ENCODE measurements around the gene MCEMP1. TPM values are rescaled to one million over a fixed set of nuclear protein-coding genes. Genes with fewer than 3 reads are reported as not detected.

The MCEMP1 gene
- total and polyA plus RNA-seq, 2 of the 4 experiments (the other 2 are of a cell fraction) = 0.15 TPM; not detected in 1

DNA sequence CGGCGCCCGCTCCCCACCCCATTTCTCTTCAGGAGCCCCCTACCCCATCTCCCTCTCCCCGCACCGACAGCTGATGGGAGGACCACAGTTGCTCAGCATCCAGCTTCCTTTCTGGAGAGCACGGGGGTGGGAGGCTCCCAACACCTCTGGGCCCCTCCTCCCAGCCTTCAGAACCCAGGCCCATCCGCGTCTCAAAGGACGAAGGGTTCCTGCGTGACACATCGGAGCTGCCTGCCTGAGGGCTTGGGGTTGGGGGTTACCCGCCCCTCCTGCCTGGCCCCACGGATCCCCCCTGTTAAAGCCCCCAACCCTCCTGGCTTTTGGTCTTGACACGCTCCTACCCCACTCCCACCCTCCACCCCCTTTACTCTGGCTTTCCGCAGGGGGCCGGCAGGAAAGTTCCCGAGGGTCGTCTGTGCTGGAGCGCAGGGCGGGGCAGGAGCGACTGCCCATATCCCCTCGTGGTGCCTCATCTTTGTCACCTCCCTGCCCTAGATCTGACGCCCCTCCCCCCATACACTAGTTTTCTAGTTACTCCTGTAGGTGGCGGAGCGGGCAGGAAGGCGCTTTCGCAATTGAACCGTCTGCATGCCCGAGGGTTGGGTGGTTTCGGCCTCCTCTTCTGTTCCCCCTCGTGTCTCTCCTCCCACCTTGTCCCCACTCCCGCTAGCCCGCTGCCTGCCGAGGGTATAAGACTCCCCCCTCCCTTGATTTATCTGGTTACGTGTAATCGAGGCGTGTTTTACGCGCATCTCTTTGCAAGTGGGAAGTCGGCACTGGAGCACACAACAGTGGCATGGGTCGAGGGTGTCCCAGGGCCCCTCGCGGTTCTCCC is 4.7 kb downstream of the MCEMP1 start:
- DNase-seq = peak; percentile 70
- peak overlapping the region; percentile 100 for H2AFZ ChIP-seq (replicated peaks; ENCODE audit: low read length, poor library complexity)
- peak overlapping the region; percentile 86 for H3K27ac ChIP-seq (ENCODE audit: insufficient read depth, low read length)
- no peak overlapping the region for H3K18ac ChIP-seq (ENCODE audit: low read depth, low read length)
- peak overlapping the region; percentile 99 for H2AK9ac ChIP-seq (replicated peaks; ENCODE audit: low read depth, low read length, poor library complexity)
- peaks cover 3% of the 10 kb centered on the region for H3K9me1 ChIP-seq (ENCODE audit: insufficient read depth, low read length)
- H3K79me1 ChIP-seq (ENCODE audit: low read depth in 1 of 2, low read length in 2 of 2) = peaks cover 0 to 28% of the 10 kb centered on the region in 2 experiments; a peak in 3 of 4 replicates
- H4K91ac ChIP-seq (ENCODE audit: insufficient read depth, low read depth, low read length) = peak overlapping the region; percentile 18; the same call in 1 of the 2 replicates
- H2BK20ac ChIP-seq (ENCODE audit: low read depth, low read length) = no peak overlapping the region
- H3K9ac ChIP-seq (ENCODE audit: low read depth, low read length) = peak overlapping the region; percentile 82
- peak overlapping the region; percentile 82 for H3K4me2 ChIP-seq (ENCODE audit: low read depth, low read length)
- H4K5ac ChIP-seq (ENCODE audit: low read depth, low read length) = no peak overlapping the region; the same call in 1 of the 2 replicates
- peak overlapping the region; percentile 87 for H3K4ac ChIP-seq (ENCODE audit: low read depth, low read length)
- H4K8ac ChIP-seq (ENCODE audit: low read depth in 2 of 2, low read length in 2 of 2) = peak overlapping the region; percentile 77 to 89
- no peak overlapping the region for H3K56ac ChIP-seq (ENCODE audit: extremely low read depth, insufficient read depth, low read length)
- peak overlapping the region; percentile 85; the same call in 1 of the 2 replicates for H3K14ac ChIP-seq (replicated peaks; ENCODE audit: low read depth, low read length)
- peaks cover 4% of the 10 kb centered on the region; the same call in 1 of the 2 replicates for H3K4me1 ChIP-seq (ENCODE audit: control insufficient read depth, insufficient read depth, low read length)
- ChIA-PET POLR2A (ENCODE audit: unreplicated experiment) (interaction anchor here (0.6 to 0.7 kb wide), 2 partner anchors 117 to 118 kb away, joined by 3 to 4 read pairs; no protein-coding TSS in a partner anchor), CTCF (interaction anchor here (0.5 to 1.3 kb wide), 13 partner anchors 13 to 611 kb away, joined by 3 to 10 read pairs (median 4); partner anchors contain the start of genes PET100, RETN and XAB2)
- no peak overlapping the region for H2BK15ac ChIP-seq (ENCODE audit: low read depth, low read length)
- peaks cover 11% of the 10 kb centered on the region; the same call in 1 of the 2 replicates for H3K36me3 ChIP-seq (ENCODE audit: control insufficient read depth, insufficient read depth, low read length)
- in situ Hi-C loops (cut with MboI; ENCODE audit: low sequenced_read_pairs) = loop anchor here (10.0 kb wide), 1 partner anchor 113 kb away; no protein-coding TSS in a partner anchor
- intact Hi-C loops (cut with micrococcal nuclease) = loop anchor here (1.0 to 2.0 kb wide), 2 partner anchors 53 to 118 kb away; partner anchors contain the start of genes PET100 and XAB2
- peaks cover 14% of the 10 kb centered on the region for H4K20me1 ChIP-seq (ENCODE audit: insufficient read depth, low read length)
- ATAC-seq (ENCODE audit: low read depth) = peak; percentile 58
- 10% methylated on average over 26 of the region's 43 CpGs; no CpG with 5 or more reads in 1 of the 2 experiments for WGBS, 2 experiments (ENCODE audit: extremely low coverage in 2 of 2, insufficient read length in 1 of 2)
- H2BK5ac ChIP-seq (ENCODE audit: low read depth, low read length, poor library complexity, severe bottlenecking) = peak overlapping the region; percentile 73
- peaks cover 7% of the 10 kb centered on the region for H3K27me3 ChIP-seq (ENCODE audit: control insufficient read depth, insufficient read depth, low read length)
- no peak overlapping the region for H3K23ac ChIP-seq (ENCODE audit: low read depth, low read length)
- H2BK120ac ChIP-seq (ENCODE audit: low read depth, low read length) = no peak overlapping the region; the same call in 1 of the 2 replicates
- dilution Hi-C loops (cut with HindIII; ENCODE audit: low sequenced_read_pairs, unreplicated experiment) = no loop called here
- BruUV-seq (replicated peaks) = no TSS peak
- H2AK5ac ChIP-seq (ENCODE audit: low read depth, low read length) = peak overlapping the region; percentile 88
- H3K9me3 ChIP-seq (ENCODE audit: control insufficient read depth, insufficient read depth, low read length) = no peaks in the 10 kb centered on the region
- peak overlapping the region; percentile 87 for H3K4me3 ChIP-seq (ENCODE audit: insufficient read depth, low read depth, low read length)
- no peak for TF ChIP-seq USF2 (IDR thresholded peaks at IDR 0.05; ENCODE audit: low read depth, low read length)
- no peak for TF ChIP-seq CHD1 (IDR thresholded peaks at IDR 0.05; ENCODE audit: low read depth, low read length)
- TF ChIP-seq RFX5 (IDR thresholded peaks at IDR 0.05; ENCODE audit: low read depth, low read length) = no peak
- peak; percentile 44; the same call in 1 of the 2 replicates for TF ChIP-seq SMC3 (IDR thresholded peaks at IDR 0.05; ENCODE audit: low read depth, low read length)
- TF ChIP-seq BHLHE40 (IDR thresholded peaks at IDR 0.05; ENCODE audit: low read depth, low read length) = no peak
- peak; percentile 51; the same call in 1 of the 2 replicates for TF ChIP-seq MAZ (IDR thresholded peaks at IDR 0.05; ENCODE audit: borderline replicate concordance, low read depth, low read length)
- no peak for TF ChIP-seq RCOR1 (IDR thresholded peaks at IDR 0.05; ENCODE audit: insufficient replicate concordance, low read length)
- TF ChIP-seq POLR2A (IDR thresholded peaks at IDR 0.05; ENCODE audit: low read depth, low read length) = no peak
- peak; percentile 96 for TF ChIP-seq CEBPB (IDR thresholded peaks at IDR 0.05; ENCODE audit: low read depth, low read length)
- no peak for TF ChIP-seq NFE2L2 (IDR thresholded peaks at IDR 0.05; ENCODE audit: low read depth, low read length)
- no peak for TF ChIP-seq MAFK (IDR thresholded peaks at IDR 0.05; ENCODE audit: low read depth, low read length)
- peak; percentile 65 for TF ChIP-seq CTCF (conservative IDR thresholded peaks at IDR 0.05; ENCODE audit: low read depth, low read length)
- TF ChIP-seq FOS (IDR thresholded peaks at IDR 0.05; ENCODE audit: low read depth, low read length) = no peak

Measured in IMR-90 (cell line).